PC-3 (cell line): Measurements from ENCODE around the gene CDK5RAP2.

Experiments
- CTCF ChIP-seq: fragments of 300-600 bp; sonication (generic); conservative IDR thresholded peaks from 2 replicates; pipeline ENCODE4 v1.5.1; 2017; ENCODE audit warnings: antibody characterized with exemption, low read depth, mild to moderate bottlenecking, low read length
- EZH2 ChIP-seq: fragments of 300-600 bp; sonication (generic); IDR thresholded peaks from one replicate; pipeline ENCODE4 v1.6.1; 2017; ENCODE audit warnings: antibody characterized with exemption, mild to moderate bottlenecking, low read length; ENCODE audit not compliant: unreplicated experiment
- EZH2phosphoT487 ChIP-seq: fragments of 300-600 bp; sonication (generic); IDR thresholded peaks from 2 replicates; pipeline ENCODE4 v1.6.1; 2018; ENCODE audit warnings: mild to moderate bottlenecking, antibody characterized with exemption, low read length, borderline replicate concordance

GRCh38 chr9:120541921-120542320 is 38.0 kb downstream of the CDK5RAP2 start:
- TF ChIP-seq CTCF (no peak), EZH2 (no peak), EZH2phosphoT487 (no peak)
